T-helper 1 cell (primary cell): ENCODE data around the gene TELO2.

Source experiments
- DNase-seq, 5 donors: peaks; one replicate each; pipeline ENCODE4 v3.0.0-alpha.2; 2012 to 2020

The TELO2 gene

GRCh38 chr16:1500465-1501150 lies 7.4 kb downstream of the TELO2 start:
- no peak for DNase-seq

DNA sequence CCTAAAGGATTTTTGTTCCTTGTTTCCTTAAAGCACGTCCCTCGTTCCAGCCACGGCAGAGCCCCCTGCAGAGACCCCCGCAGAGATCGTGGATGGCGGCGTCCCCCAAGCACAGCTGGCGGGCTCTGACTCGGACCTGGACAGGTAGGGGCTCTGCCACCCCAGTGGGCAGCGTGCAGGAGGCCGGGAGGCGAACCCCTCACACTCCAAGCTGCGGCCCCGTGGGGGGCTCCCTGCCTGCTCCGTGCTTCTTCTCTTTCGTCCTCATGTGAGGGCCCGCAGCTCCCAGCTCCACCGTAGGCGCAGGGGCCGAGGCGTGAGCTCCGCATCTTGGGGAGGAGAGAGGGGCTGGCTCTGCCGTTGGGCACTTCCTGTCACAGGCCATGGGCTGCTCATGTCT lies 8.5 kb downstream of the TELO2 start:
- DNase-seq = no peak

DNA sequence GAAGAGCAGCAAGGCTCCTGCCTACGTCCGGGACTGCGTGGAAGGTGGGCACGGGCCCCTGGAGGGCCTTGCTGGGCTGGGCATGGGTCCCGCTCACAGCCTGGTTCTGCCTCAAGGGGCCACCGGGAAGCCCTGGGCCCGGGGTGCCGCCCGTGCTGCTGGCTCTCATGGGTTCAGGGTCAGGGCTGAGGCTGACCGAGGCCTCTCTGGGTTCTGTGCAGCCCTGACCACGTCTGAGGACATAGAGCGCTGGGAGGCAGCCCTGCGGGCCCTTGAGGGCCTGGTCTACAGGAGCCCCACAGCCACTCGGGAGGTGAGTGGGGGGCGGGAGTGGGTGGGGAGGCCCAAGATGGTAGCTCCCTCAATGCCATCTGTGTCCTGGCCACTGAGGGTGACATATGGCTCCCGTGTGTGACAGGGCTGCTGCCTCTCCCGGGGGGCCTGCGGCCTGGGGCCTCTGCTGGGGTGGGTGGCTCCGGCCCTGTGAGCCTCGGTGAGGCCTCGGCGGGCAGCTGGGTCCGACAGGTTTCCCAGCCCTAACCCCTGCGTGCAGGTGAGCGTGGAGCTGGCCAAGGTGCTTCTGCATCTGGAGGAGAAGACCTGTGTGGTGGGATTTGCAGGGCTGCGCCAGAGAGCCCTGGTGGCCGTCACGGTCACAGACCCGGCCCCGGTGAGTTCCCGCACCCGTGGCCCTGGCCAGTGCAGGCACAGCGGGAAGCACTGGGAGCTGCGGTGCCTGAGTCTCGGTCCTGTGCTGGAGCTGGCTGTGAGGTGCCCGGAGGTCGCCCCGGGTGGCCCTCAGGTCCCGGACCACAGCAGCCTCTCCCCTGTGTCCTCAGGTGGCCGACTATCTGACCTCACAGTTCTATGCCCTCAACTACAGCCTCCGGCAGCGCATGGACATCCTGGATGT lies 9.2 kb downstream of the TELO2 start:
- no peak for DNase-seq

DNA sequence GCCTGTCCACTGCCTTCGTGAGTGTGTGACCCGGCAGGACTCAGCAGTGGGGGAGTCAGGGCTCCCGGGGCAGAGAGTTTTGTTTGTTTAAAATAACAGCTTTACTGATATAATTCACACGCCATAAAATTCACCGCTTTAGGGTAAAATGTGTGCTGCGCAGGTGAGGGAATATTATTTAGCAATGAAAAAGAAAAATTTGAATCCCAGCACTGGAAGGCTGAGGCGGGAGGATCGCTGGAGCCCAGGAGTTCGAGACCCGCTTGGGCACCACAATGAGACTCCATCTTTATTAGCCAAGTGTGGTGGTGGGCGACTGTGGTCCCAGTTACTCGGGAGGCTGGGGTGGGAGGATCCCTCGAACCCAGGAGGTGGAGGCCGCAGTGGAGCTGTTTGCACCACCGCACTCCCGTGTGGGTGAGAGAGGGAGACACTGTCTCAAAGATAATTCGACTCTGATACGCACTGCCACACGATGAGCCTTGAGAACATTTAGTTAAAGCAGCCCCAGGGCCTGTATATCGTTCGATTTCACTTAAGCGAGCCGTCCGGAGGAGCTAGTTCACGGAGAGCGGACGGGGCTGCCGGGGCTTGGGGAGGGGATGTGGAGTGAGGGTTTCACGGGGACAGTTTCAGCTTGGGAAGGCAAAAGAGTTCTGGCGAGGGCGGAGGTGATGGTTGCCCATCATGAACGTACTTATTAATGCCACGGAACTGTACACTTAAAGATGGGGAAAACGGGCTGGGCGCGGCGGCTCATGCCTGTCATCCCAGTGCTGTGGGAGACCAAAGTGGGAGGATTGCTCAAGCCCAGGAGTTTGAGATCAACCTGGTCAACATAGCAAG lies 10.2 kb downstream of the TELO2 start:
- no peak for DNase-seq

DNA sequence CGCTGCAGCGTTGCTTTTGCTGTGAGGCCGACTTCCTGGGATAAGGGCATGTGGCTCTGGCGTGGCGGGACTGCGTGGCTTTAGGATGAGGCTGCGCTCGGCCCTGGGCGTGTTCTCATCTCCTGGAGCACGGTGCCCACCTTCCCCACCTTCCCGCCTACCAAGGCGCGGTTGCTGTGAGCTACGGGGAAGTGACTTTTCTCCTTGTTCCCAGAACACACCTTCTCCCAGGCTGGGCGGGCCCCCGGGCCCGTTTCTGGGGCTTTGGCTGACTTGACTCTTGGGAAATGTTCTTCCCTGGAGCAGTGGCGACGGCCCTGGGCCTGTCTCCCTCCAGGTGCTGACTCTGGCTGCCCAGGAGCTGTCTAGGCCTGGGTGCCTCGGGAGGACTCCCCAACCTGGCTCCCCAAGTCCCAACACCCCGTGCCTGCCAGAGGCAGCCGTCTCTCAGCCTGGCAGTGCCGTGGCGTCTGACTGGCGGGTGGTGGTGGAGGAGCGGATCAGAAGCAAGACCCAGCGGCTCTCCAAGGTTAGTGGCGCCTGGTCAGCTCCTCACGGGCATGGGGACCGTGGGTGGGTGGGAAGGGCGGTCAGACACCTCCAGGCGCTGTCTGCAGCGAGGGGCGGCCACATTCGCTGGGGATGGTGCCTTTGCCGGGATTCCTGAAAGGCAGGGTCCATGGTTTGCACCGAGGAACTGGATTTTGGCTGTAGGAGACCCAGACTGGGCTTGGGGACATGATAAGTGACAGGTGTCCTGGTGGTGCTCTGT lies 12.1 kb downstream of the TELO2 start:
- no peak for DNase-seq

GRCh38 chr16:1505912-1506311 lies 12.8 kb downstream of the TELO2 start:
- no peak for DNase-seq

GRCh38 chr16:1506494-1507213 lies 13.5 kb downstream of the TELO2 start:
- DNase-seq = no peak

- no peak for DNase-seq
Measured at GRCh38 chr16:1508494-1509187, 15.5 kb downstream of the TELO2 start.

DNA sequence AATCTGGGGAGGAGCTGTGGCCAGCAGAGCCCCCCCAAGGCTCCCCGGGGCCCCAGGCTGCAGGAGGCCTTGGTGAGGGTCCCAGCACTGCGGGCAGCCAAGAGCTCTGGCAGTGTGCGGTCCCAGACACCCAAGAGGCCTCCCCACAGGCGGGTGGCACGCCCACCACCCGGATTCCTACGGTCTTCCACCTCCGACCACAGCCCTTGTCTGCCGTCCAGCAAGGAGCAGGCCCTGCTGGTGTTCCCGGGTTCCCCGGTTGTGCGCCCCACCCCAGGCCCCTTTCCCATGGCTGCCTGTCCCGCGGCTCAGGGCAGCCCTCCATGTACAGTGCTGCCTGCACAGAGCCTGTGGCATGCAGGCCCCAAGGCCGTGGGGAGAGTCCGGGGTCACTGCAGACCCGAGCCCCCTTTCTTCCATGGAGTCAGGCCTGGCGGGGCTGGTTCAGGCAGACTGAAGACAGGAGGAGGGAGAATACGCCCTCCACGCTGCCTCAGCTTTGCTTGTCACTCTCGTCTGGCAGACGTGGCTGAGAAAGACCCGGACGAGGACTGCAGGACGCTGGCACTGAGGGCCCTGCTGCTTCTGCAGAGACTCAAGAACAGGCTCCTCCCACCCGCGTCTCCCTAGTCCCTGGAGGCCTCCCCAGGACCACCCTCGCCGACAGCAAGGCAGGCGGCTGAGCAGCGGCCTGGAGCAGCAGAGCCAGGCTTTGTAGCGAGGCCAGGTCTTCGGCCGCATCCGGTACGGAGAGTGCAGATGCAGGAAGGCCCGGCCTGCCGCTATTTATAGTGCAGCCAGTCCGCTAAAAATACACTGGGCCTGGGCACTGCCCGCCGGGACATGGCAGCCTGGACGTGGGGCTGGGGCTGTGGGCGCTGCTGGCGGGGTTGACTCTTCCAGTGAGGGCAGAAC lies 16.4 kb downstream of the TELO2 start:
- no peak for DNase-seq

DNA sequence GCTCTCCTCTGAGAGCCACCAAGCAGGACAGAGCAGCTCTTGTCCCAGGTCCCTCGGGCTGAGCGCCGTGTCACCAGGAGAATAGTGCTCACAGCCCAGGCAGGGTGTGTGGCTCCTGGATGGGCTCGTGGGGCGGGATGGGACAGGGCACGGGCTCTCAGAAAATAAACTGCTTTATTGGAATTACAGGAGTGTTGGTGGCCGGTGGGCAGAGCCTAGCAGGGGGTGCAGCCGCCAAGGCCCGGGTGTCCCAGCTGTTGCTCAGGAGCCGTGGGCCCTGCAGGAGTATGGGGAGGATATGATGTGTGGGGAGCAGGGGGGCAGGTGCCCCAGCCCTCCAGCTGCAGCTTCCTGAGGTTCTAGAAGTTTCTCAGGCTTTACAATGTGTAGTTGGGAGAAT lies 17.1 kb downstream of the TELO2 start:
- DNase-seq = no peak

DNA sequence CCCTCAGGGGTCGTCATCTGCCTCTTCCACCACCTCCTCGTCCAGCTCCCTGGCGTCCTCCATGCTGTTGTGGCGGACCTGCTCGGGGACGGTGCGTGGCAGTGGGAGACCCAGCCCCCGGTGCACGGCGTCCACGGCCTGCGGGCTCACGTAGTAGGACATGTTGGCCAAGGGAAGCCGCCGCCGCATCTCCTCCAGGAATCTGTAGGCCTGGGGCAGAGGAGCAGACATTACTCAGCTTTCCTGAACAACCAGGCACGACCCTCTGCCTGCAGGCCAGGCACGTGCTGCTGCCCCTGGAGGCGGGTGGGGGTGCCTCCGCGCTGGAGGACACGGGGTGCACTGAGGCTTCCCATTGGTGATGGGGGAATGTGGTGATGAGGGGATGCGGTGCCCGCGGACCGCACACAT lies 17.8 kb downstream of the TELO2 start:
- DNase-seq = no peak

- no peak for DNase-seq
Measured at GRCh38 chr16:1511662-1512569, 18.8 kb downstream of the TELO2 start.

- no peak for DNase-seq
Measured at GRCh38 chr16:1512774-1513173, 19.6 kb downstream of the TELO2 start.

- no peak for DNase-seq
Measured at GRCh38 chr16:1514507-1514906, 21.3 kb downstream of the TELO2 start.

- DNase-seq = no peak
Measured at GRCh38 chr16:1518626-1519135, 25.5 kb downstream of the TELO2 start.

- DNase-seq = no peak
Measured at GRCh38 chr16:1519831-1520230, 26.7 kb downstream of the TELO2 start.

GRCh38 chr16:1520461-1520860 lies 27.3 kb downstream of the TELO2 start:
- DNase-seq = no peak

DNA sequence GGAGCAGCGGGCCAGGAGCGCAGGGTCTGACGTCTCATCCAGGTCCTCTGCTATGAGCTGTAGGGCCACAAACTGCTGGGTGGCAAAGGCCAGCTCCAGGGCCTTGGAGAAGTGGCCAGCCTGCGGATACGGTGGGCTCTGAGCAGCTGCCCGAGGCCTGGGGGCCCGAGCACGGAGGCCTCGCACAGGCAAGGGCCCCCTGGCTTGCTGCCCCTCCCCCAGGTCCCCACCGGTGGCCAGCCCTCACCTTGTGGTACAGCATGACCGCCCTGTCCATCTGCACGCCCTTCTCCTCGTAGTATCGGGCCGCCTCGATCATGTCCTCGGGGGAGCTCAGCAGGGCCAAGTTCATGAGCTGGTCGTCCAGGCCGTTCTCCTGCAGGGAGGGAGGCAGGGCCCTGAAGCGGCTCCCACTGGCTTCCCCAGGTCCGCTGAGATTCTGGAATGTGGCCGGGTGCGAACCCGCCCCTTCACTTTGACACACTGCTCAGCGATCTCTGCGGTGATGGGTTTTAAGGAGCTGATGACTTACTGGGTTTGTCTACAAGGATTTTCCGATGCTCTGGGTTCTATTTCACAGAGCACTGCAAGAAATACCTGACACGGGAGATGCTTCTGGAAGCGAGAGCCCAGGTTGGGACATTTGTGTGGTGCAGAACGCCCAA lies 30.6 kb downstream of the TELO2 start:
- no peak for DNase-seq
